Prostate gland (tissue), 2 donors: ENCODE results near the gene UROS. TPM values are rescaled to one million over a fixed set of nuclear protein-coding genes. Genes with fewer than 3 reads are reported as not detected.

Experiments used
- DNase-seq: peaks from one replicate; pipeline ENCODE4 v3.0.0-alpha.2; 2019; ENCODE audit warnings: low spot score
- H3K27ac ChIP-seq, 2 donors: fragments of 200-600 bp; sonication (generic); 2 replicates each; pipeline ENCODE4 v1.5.1; 2017 to 2019
- H3K27me3 ChIP-seq: fragments of 200-600 bp; sonication (generic); replicated peaks from 2 replicates; pipeline ENCODE4 v1.5.1; 2019; ENCODE audit not compliant: insufficient read depth
- H3K36me3 ChIP-seq, 2 donors: fragments of 200-600 bp; sonication (generic); 1 replicate in 1 of 2; 2 replicates in 1 of 2; pipeline versions ENCODE4 v1.5.1 to v1.8.1; 2017 to 2019
- H3K4me1 ChIP-seq: fragments of 200-600 bp; sonication (generic); replicated peaks from 2 replicates; pipeline ENCODE4 v1.5.1; 2019
- H3K4me3 ChIP-seq, 2 donors: fragments of 200-600 bp; sonication (generic); 2 replicates each; pipeline ENCODE4 v1.5.1; 2017 to 2019
- H3K9me3 ChIP-seq: fragments of 200-600 bp; sonication (generic); 2 replicates; pipeline ENCODE4 v1.5.1; 2017
- POLR2A ChIP-seq: fragments of 450-650 bp; IDR thresholded peaks from one replicate; pipeline ENCODE4 v1.6.1; 2016; ENCODE audit warnings: antibody characterized with exemption, mild to moderate bottlenecking
- POLR2AphosphoS5 ChIP-seq: sonication (generic); formaldehyde crosslinking; IDR thresholded peaks from one replicate; pipeline ENCODE4 v1.6.1; 2017; ENCODE audit warnings: antibody characterized with exemption
- WGBS: methylation state at CpG from one replicate; pipeline ENCODE4 v1.1.5; 2018; 5-methylcytosine and 5-hydroxymethylcytosine counted together
- intact Hi-C: fragments of 100-400 bp; cut with DNase I; formaldehyde crosslinking; loops from one replicate; pipeline ENCODE4 v1.14.2; 2022
- total RNA-seq, 2 donors: library from RNA; depleted of rRNA; stranded (reverse); fragments of >200 nt; gene quantifications; one replicate each; pipeline ENCODE4 v1.1.0, GENCODE V29; 2016
- TF ChIP-seq, protein P1 (sequence below), 4 experiments: fragments of 200-600 bp in 2 of 4; fragments of 450-650 bp in 2 of 4; sonication (generic) in 2 of 4; IDR thresholded peaks; 1 replicate in 3 of 4; 2 replicates in 1 of 4; pipeline ENCODE4 v1.5.1; 2016 to 2019; ENCODE audit warnings: antibody characterized with exemption in 4 of 4, mild to moderate bottlenecking in 2 of 4, moderate library complexity in 2 of 4

The UROS gene
- total RNA-seq, 2 donors from 2014 or later, result 45.0 to 49.0 TPM

DNA sequence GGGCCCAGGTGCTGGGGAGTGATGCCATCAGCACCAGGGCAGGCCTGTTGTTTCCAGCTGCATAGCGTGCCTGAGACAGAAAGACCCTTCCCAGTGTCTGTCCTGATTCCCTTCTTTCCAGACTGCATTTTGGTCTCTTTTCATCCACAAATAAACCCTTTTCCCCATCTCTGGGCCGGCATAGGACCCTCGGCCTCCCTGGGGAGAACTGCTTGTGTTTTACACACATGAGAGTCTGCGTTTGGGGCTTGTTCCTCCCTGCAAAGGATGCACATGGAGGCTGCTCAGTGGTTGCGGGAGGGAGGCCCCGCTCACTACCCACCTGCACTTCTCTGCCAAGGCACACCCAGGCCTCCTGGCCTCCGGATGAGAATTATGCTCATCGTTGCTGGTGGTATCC is 41.7 kb downstream of the UROS start:
- no peaks in the 10 kb centered on the region for H3K9me3 ChIP-seq
- no peaks in the 10 kb centered on the region for H3K4me1 ChIP-seq
- intact Hi-C loops, result no loop called here
- H3K27me3 ChIP-seq, result no peaks in the 10 kb centered on the region
- TF ChIP-seq POLR2AphosphoS5 (no peak), POLR2A (no peak)
- H3K27ac ChIP-seq, result no peak overlapping the region
- no peaks in the 10 kb centered on the region for H3K36me3 ChIP-seq
- no peak for DNase-seq
- H3K4me3 ChIP-seq, result no peak overlapping the region
- WGBS, result 93% methylated on average over 8 of the region's 8 CpGs

DNA sequence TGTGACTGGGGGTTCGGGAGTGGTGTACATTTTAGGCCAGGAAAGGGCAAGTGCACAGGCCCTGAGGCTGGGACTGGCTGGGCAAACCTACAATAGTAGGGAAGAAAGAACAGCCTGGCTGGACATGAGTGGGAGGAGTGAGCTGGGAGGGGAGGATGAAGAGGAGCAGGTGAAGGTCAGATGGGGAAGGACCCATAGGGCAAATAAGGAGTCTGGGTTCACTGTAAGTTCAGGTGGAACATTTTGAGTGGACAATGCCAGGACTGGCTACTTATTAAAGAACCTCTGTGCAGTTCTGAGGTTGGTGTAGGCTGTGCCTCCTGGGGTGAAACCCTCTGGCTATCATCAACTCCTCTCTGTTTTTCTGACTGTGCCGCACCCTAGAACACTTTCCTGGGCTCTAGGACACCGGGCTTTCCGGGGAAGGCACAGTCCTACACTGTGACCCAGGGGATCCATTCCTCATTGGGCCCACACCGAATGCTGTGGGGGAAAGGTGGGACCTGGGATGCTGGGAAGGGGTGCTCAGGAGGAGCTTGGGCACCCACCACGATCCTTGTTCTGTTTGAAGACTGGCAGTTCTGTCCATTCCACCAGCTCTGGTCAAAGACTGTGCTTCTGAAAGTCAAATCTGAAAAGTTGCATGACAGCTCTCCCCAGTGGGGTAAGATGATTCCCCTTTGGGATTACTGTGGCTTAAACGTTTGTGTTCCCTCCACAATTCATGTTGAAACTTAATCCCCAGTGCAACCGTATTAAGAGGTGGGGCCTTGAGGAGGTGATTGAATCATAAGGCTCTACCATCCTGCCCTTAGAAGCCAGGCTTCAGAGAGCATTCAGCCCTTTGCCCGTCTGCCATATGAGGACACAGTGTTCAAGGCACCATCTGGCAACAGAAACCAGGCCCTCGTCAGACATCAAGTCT is 43.4 kb downstream of the UROS start:
- Histone ChIP-seq H3K36me3 (no peaks in the 10 kb centered on the region), H3K4me1 (no peaks in the 10 kb centered on the region), H3K9me3 (no peaks in the 10 kb centered on the region), H3K27ac (no peak overlapping the region), H3K4me3 (no peak overlapping the region), H3K27me3 (no peaks in the 10 kb centered on the region)
- no peak for DNase-seq
- intact Hi-C loops, result no loop called here
- WGBS, result 74% methylated on average over 10 of the region's 10 CpGs
- TF ChIP-seq POLR2AphosphoS5 (no peak), POLR2A (no peak)
- TF ChIP-seq, protein P1, sequence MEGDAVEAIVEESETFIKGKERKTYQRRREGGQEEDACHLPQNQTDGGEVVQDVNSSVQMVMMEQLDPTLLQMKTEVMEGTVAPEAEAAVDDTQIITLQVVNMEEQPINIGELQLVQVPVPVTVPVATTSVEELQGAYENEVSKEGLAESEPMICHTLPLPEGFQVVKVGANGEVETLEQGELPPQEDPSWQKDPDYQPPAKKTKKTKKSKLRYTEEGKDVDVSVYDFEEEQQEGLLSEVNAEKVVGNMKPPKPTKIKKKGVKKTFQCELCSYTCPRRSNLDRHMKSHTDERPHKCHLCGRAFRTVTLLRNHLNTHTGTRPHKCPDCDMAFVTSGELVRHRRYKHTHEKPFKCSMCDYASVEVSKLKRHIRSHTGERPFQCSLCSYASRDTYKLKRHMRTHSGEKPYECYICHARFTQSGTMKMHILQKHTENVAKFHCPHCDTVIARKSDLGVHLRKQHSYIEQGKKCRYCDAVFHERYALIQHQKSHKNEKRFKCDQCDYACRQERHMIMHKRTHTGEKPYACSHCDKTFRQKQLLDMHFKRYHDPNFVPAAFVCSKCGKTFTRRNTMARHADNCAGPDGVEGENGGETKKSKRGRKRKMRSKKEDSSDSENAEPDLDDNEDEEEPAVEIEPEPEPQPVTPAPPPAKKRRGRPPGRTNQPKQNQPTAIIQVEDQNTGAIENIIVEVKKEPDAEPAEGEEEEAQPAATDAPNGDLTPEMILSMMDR (IDR thresholded peaks at IDR 0.05), result no peak

DNA sequence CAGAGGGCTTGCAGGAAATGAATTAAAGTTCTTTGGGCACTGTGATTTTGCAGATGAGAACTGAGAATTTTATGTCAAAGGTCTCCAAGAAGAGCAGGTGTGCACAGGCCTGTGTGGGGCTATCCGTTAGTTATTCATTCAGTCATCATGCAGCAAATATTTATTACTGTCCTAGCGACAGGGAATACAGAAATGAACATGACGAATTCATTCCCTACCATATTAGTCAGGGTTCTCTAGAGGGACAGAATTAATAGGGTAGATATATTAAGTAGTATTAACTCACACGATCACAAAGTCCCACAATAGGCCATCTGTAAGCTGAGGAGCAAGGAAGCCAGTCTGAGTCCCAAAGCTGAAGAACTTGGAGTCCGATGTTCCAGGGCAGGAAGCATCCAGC is 44.5 kb downstream of the UROS start:
- no peaks in the 10 kb centered on the region for H3K4me1 ChIP-seq
- H3K4me3 ChIP-seq, result no peak overlapping the region
- H3K27me3 ChIP-seq, result no peaks in the 10 kb centered on the region
- 56% methylated on average over 5 of the region's 5 CpGs for WGBS
- no peak overlapping the region for H3K27ac ChIP-seq
- no peak for TF ChIP-seq POLR2AphosphoS5
- TF ChIP-seq, protein P1 (IDR thresholded peaks at IDR 0.05), result no peak
- DNase-seq, result no peak
- no peaks in the 10 kb centered on the region for H3K36me3 ChIP-seq
- H3K9me3 ChIP-seq, result no peaks in the 10 kb centered on the region
- intact Hi-C loops, result no loop called here

DNA sequence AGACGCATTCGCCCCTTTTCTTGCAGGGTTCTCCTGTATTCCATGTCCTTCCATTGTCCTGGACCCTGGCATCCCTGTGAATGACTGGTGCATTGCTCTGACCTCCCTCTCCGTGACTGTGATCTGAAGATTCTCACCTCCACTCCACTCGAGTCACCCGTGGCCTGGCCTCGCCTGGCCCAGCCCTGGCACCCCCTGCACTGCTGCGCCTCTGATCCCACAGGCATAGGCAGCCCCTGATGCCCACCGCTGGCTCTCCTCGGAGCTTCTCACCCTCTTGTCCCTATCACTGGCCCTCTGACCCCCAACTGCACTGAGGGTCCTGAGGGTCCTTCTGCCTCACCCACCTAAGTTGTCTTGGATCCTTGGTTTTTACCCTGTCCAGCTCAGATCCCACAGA is 45.3 kb downstream of the UROS start:
- H3K27ac ChIP-seq, result no peak overlapping the region
- no peak for TF ChIP-seq POLR2AphosphoS5
- TF ChIP-seq POLR2A, result no peak
- TF ChIP-seq, protein P1 (IDR thresholded peaks at IDR 0.05), result no peak
- H3K27me3 ChIP-seq, result no peaks in the 10 kb centered on the region
- DNase-seq, result no peak
- H3K4me1 ChIP-seq, result no peaks in the 10 kb centered on the region
- no peaks in the 10 kb centered on the region for H3K9me3 ChIP-seq
- H3K36me3 ChIP-seq, result no peaks in the 10 kb centered on the region
- no peak overlapping the region for H3K4me3 ChIP-seq
- 93% methylated on average over 9 of the region's 9 CpGs for WGBS
- intact Hi-C loops, result no loop called here

DNA sequence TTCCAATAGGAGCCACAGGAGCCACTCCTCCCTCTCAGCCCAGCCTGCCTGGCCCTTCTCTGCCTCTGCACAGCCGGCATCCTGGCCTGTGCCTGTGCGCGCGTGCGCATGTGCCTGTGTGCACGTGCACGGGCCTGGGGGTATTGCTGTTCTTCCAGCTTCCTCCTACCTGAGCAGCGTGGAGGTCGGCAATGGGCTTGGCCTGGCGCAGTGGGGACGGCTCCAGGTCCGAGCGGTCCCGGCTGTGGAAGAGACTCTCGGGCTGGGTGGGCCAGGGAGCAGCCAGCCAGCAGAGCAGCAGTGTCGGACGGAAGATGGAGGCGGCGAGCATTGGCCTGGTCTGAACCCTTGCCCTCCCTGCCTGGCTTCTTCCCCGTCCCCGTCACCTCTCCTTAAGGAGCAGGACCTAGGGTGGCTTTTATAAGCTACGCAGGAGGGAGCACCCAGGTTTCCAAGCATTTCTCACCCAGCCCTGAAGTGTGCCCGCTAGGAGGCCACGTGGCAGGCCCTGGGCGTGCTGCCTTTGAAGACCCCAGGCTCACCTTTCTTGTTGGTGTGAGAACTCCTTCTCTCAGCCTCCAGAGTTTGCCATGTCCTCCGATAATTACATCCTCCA is 47.5 kb downstream of the UROS start, which contains the start of gene MMP21:
Gene MMP21 (minus strand): TSS at position 331 of the 616 bp plus-strand sequence. CDS start 0 bp downstream, at position 331.
- Histone ChIP-seq H3K27ac (no peak within 1 kb of the TSS), H3K36me3 (no peaks in the 10 kb centered on the region), H3K4me3 (no peak within 1 kb of the TSS), H3K9me3 (no peaks in the 10 kb centered on the region), H3K4me1 (no peaks in the 10 kb centered on the region), H3K27me3 (no peaks in the 10 kb centered on the region)
- 90% methylated on average over 26 of the region's 26 CpGs for WGBS
- intact Hi-C loops, result no loop called here
- TF ChIP-seq, protein P1 (IDR thresholded peaks at IDR 0.05), result no peak
- TF ChIP-seq POLR2A (no peak), POLR2AphosphoS5 (no peak)
- DNase-seq, result no peak
